Central memory CD8-positive, alpha-beta T cell (primary cell): ENCODE data around the gene PLXNA2.

Experiments
- ATAC-seq: fragments of 150-1000 bp; cut with Tn5 transposase; replicated peaks from 2 replicates; pipeline ENCODE4 v1.10.0; 2022; ENCODE audit warnings: mild to moderate bottlenecking, moderate FRiP score, moderate number of reproducible peaks; ENCODE audit not compliant: poor library complexity, severe bottlenecking; ENCODE audit errors: extremely low read depth
- DNase-seq, 2 donors: peaks; one replicate each; pipeline ENCODE4 v3.0.0; 2021; ENCODE audit warnings: low spot score in 2 of 2
- H3K27ac Mint-ChIP-seq: one replicate; pipeline ENCODE4 v1.8.0; 2022; ENCODE audit warnings: low read depth, mild to moderate bottlenecking, moderate library complexity, mixed read lengths
- H3K27me3 Mint-ChIP-seq: one replicate; pipeline ENCODE4 v1.8.0; 2022; ENCODE audit warnings: mixed read lengths
- H3K36me3 Mint-ChIP-seq: one replicate; pipeline ENCODE4 v1.8.0; 2022; ENCODE audit warnings: mild to moderate bottlenecking, moderate library complexity, mixed read lengths; ENCODE audit not compliant: insufficient read depth
- H3K4me1 Mint-ChIP-seq: one replicate; pipeline ENCODE4 v1.8.0; 2022; ENCODE audit warnings: mixed read lengths
- H3K4me3 Mint-ChIP-seq: one replicate; pipeline ENCODE4 v1.8.0; 2022; ENCODE audit warnings: mild to moderate bottlenecking, moderate library complexity, mixed read lengths
- H3K9me3 Mint-ChIP-seq: one replicate; pipeline ENCODE4 v1.8.0; 2022; ENCODE audit warnings: mixed read lengths

PLXNA2 gene

DNA sequence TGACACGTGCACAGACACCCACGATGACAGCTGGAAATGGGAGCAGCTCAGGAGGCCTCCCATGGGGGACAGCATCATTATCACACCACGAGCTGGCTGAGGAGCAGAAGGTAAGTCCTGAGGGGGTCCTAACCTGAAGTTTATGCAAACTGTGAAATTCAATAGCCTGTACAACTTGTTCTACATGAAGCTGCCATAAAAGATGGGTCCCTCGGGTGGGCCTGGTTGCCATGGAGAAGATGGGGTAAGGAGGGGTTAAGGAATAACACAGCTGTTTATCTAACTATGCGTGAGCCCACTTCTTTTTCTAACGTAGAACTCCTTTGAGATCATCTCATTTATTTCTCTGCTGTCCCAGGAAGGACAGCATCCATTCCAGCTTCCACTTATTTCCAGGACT is 169.8 kb downstream of the PLXNA2 start:
- Mint-ChIP-seq H3K36me3 (no peaks in the 10 kb centered on the region), H3K9me3 (no peaks in the 10 kb centered on the region), H3K4me3 (no peak overlapping the region), H3K27me3 (peaks cover 9% of the 10 kb centered on the region), H3K4me1 (no peaks in the 10 kb centered on the region), H3K27ac (no peak overlapping the region)
- DNase-seq: no peak
- no peak for ATAC-seq

DNA sequence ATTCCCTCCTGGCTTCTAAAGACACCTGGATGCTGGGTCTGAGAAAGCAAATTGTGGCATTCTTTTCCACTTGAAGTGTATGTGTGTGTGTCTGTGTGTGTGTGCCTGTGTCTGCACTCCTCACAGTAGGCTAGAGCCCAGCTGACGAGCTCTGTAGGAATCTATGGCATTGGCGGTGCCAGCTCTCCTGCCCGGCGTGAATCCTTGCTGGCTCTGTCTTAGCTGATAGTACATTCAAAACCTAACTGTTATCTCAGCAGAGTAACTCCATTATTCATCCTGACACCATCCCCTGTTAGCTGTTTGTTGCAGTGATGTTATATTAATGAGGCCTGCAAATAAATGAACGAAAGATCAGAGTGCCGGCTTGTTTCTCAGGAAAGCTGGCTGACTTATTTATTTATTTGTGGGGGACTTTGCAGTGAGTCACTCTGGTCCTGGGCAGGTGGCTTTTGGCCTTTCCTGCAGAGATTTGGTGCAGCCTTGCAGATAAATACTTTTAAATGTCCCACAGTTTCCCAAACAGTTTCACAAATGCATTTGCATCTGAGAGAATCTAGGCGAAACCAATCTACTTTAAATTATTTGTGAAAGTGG is 172.7 kb downstream of the PLXNA2 start:
- Mint-ChIP-seq H3K27me3 (peaks cover 9% of the 10 kb centered on the region), H3K36me3 (no peaks in the 10 kb centered on the region), H3K4me3 (no peak overlapping the region), H3K27ac (no peak overlapping the region), H3K4me1 (no peaks in the 10 kb centered on the region), H3K9me3 (no peaks in the 10 kb centered on the region)
- no peak for DNase-seq
- no peak for ATAC-seq

DNA sequence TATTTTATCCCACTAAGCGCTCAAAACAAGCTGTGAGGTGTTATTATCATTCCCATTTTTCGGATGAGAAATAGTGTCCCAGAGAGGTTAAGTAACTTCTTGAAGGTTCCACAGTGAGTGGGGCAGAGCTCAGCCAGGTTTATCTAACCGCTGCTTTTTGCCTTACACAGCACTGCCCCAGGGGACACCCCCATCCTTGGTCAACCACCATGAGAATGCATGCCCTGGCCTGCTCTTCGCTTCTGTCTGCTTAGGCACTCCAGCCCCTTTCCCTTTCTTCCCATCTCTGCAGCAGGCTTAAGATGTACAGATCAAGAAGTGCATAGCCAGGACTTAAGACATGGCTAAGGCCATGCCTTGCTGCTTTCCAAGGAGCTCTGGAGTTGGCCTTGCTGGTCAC is 174.3 kb downstream of the PLXNA2 start:
- ATAC-seq: no peak
- no peaks in the 10 kb centered on the region for H3K9me3 Mint-ChIP-seq

DNA sequence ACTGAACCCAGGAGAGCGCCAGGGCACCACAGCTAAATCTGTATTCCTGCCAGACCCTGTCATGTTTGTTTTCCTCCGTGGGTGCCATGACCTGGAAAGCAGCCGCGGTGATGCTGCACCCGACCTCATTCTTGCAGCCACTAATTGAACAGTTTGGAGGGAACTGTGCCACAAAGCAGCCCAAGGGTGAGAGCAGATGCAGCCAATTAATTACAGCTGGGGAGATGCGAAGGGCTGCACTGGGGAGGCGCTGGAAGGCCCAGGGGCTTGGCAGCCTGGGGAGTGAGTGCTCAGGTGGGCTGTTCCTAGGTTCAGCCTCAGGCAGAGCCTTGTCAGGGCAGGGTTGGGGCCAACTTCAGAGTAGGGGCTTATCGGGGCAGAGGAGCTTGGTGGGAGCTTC is 174.9 kb downstream of the PLXNA2 start:
- Mint-ChIP-seq H3K4me3 (no peak overlapping the region), H3K4me1 (no peaks in the 10 kb centered on the region), H3K27me3 (peaks cover 10% of the 10 kb centered on the region), H3K9me3 (no peaks in the 10 kb centered on the region), H3K27ac (no peak overlapping the region), H3K36me3 (no peaks in the 10 kb centered on the region)
- DNase-seq (no peak), ATAC-seq (no peak)

More for the DNA sequence above, 174.3 kb downstream of the PLXNA2 start:
- H3K4me1 Mint-ChIP-seq: no peaks in the 10 kb centered on the region
- no peak overlapping the region for H3K27ac Mint-ChIP-seq
- no peak for DNase-seq
- no peak overlapping the region for H3K4me3 Mint-ChIP-seq
- no peaks in the 10 kb centered on the region for H3K36me3 Mint-ChIP-seq
- H3K27me3 Mint-ChIP-seq: peaks cover 9% of the 10 kb centered on the region

DNA sequence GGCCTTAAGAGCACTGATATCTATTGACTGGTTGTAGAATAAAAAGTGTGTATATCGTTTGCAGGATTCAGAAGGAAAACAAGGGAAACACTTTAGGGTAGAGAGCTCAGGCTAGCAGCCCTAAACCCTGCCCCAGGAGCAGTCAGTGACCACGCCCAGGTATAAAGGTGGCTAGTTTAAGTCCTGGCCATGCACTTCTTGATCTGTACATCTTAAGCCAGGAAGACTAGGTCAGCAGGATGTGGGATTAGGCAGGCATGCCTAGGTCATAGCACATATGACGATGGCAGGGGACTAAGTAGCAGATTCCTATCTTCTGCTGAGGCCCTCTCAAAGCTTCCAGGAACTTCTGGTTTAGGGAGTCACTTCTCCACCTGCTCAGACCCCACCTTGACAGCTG is 175.3 kb downstream of the PLXNA2 start:
- DNase-seq (no peak), ATAC-seq (no peak)
- Mint-ChIP-seq H3K4me3 (no peak overlapping the region), H3K9me3 (no peaks in the 10 kb centered on the region), H3K27ac (no peak overlapping the region), H3K4me1 (no peaks in the 10 kb centered on the region), H3K36me3 (no peaks in the 10 kb centered on the region), H3K27me3 (peaks cover 14% of the 10 kb centered on the region)

DNA sequence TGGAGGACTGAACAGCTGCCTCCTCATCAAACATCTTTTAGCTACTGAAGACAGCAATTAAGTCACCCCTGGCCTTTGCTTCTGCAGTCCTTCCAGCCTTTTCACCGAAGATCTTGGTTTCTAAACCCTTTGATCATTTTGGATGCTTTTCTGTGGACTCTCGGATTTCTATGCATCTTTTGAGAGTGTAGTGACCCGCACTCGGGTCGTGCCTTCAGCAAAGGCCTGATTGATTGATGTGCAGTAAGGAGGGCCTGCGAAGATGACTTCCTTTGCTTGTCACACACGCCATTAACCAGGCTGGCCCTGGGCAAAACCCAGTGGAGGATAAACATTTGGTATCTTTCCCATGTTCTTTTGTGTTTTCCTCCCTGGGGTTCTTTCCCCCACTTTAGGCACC is 175.8 kb downstream of the PLXNA2 start:
- H3K9me3 Mint-ChIP-seq: no peaks in the 10 kb centered on the region
- DNase-seq (no peak), ATAC-seq (no peak)
- H3K4me1 Mint-ChIP-seq: no peaks in the 10 kb centered on the region
- H3K4me3 Mint-ChIP-seq: no peak overlapping the region
- H3K27ac Mint-ChIP-seq: no peak overlapping the region
- H3K27me3 Mint-ChIP-seq: peaks cover 19% of the 10 kb centered on the region
- H3K36me3 Mint-ChIP-seq: no peaks in the 10 kb centered on the region

DNA sequence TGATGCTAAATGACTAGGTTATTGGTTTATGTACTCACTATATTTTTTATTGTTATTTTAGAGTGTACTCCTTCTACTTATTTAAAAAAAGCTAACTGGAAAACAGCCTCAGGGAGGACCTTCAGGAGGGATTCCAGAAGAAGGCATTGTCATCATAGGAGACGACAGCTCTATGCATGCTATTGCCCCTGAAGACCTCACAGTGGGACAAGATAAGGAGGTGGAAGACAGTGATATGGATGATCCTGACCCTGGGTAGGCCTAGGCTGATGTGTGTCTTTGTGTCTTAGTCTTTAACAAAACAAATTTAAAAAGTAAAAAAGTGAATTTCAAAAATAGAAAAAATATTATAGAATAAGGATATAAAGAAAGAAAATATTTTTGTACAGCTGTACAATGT is 177.6 kb downstream of the PLXNA2 start:
- Mint-ChIP-seq H3K9me3 (no peaks in the 10 kb centered on the region), H3K27me3 (peaks cover 37% of the 10 kb centered on the region), H3K27ac (no peak overlapping the region), H3K36me3 (no peaks in the 10 kb centered on the region), H3K4me1 (no peaks in the 10 kb centered on the region), H3K4me3 (no peak overlapping the region)
- DNase-seq (no peak), ATAC-seq (no peak)

DNA sequence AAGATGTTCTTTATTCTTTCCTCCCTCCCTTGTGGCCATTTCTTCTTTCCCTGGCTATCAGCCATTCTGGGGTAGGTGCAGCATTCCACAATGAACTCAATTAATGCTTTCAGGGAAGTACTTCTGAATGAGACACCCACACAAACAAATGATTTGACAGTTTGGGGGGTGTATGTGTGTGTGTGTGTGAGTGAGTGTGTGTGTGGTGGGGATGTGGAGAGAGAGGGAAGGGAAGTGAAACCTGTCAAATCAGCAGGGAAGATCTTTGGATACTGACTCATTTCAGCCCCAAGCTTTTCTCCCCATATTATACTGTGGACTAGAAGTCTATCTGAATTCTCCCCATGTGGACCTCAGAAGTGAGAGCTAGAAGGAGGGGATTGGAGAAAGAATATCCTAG is 178.3 kb downstream of the PLXNA2 start:
- H3K4me3 Mint-ChIP-seq: no peak overlapping the region
- no peak for DNase-seq
- no peak for ATAC-seq
- H3K36me3 Mint-ChIP-seq: no peaks in the 10 kb centered on the region
- no peaks in the 10 kb centered on the region for H3K9me3 Mint-ChIP-seq
- no peaks in the 10 kb centered on the region for H3K4me1 Mint-ChIP-seq
- H3K27ac Mint-ChIP-seq: no peak overlapping the region
- peaks cover 34% of the 10 kb centered on the region for H3K27me3 Mint-ChIP-seq

DNA sequence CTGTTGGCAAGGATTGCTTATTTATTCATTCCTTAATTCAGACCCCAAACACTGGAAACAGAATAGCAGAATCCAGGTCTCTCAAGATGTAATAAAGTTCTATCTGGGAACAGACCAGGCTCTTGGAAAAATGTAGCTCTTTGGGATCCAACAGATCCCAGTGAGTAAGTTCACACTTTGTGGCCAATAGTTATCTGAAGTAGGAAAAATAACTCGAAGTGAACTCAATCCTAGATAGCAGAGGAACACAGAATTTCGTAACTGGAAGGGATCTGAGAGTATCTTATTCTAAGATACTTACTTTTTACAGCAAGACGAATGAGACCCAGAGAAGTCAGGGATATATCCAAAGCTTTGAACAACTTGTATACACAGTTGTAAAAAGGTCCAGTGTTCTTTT is 182.6 kb downstream of the PLXNA2 start:
- no peaks in the 10 kb centered on the region for H3K9me3 Mint-ChIP-seq
- H3K36me3 Mint-ChIP-seq: no peaks in the 10 kb centered on the region
- no peak overlapping the region for H3K4me3 Mint-ChIP-seq
- H3K27me3 Mint-ChIP-seq: peaks cover 50% of the 10 kb centered on the region
- no peaks in the 10 kb centered on the region for H3K4me1 Mint-ChIP-seq
- no peak overlapping the region for H3K27ac Mint-ChIP-seq
- ATAC-seq: no peak
- DNase-seq: no peak

DNA sequence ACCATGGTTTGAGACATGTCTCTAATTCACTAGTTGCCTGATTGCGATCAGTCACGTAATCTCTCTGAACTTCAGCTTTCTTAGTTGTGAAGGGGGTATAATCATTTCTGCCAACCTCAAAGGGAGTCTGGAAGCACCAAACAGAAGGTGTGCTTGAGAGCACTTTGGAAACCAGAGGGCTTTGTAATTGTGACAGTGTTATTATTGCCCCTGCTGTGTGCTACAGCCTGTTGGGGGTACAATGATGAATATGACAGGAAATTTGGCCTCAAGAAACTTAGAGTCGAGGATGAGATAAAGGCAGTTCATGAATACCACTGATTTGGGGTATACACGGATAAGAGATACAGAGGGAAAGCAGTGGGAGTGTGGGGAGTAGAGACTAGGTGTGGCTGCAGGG is 183.1 kb downstream of the PLXNA2 start:
- DNase-seq: no peak
- Mint-ChIP-seq H3K27ac (no peak overlapping the region), H3K4me3 (no peak overlapping the region), H3K9me3 (no peaks in the 10 kb centered on the region), H3K36me3 (no peaks in the 10 kb centered on the region), H3K4me1 (no peaks in the 10 kb centered on the region), H3K27me3 (peaks cover 55% of the 10 kb centered on the region)
- no peak for ATAC-seq

DNA sequence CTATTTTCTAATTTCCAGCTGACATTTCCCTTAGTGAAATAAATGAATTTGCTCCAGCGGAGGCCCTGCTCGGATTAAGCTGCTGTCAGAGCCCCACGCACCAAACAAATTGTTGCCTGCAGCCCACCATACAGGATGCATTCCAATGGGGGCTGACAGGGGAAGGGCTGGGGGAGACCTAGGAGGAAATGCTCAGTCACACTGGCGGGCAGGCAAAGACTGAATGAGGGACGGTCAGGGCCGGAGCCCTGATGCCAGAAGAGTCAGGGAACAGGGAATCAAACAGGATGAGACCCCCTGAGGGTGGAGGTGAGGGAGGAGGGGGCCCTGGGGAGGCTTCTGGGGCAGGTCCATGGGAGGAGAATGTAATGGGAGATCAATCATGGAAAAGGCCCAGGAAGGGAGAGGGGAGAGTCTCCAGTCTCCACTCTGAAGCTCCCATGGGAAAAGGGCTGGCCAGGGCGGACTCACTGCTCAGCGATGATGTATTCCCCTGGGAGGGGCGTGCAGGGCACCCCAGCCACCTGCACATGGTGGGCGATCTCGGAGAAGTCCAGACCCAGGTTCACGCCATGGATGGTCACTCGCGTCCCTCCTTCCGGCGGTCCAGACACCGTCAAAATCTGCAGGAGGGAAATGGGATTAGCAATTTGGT is 183.8 kb downstream of the PLXNA2 start:
- ATAC-seq: no peak
- H3K27ac Mint-ChIP-seq: no peak overlapping the region
- no peak overlapping the region for H3K4me3 Mint-ChIP-seq

DNA sequence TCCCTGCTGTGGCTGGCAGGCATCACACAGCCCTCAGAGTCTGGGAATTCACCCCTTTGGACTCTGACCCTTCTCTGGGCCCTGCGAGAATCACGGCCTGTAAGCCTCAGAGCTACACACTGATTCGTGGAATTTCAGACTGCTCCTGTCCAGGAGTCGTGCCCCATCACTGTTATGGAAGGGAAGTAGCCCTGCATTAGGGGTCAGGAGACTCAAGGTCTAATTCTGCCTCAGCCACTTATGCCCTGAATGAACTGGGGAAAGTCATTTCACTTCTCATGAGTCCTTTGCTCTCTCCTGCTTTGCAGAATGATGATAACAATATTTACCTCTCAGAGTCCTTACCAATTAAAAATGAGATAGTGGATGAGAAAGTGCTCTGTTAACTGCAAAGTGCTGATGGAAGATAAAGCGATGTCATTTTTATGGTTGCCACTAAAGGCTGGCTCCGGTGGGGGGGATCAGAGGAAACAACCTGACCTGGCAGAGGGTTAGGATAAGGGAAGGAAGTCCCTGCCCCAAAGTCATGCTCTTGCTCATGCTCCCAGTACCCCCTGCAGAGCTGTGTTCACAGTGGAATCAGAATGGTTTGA is 184.7 kb downstream of the PLXNA2 start:
- ATAC-seq (no peak), DNase-seq (no peak)
- no peak overlapping the region for H3K4me3 Mint-ChIP-seq
- H3K36me3 Mint-ChIP-seq: no peaks in the 10 kb centered on the region
- peaks cover 71% of the 10 kb centered on the region for H3K27me3 Mint-ChIP-seq
- no peaks in the 10 kb centered on the region for H3K9me3 Mint-ChIP-seq
- H3K4me1 Mint-ChIP-seq: no peaks in the 10 kb centered on the region
- no peak overlapping the region for H3K27ac Mint-ChIP-seq

More for the DNA sequence above, 183.8 kb downstream of the PLXNA2 start:
- peaks cover 63% of the 10 kb centered on the region for H3K27me3 Mint-ChIP-seq
- DNase-seq: no peak
- no peaks in the 10 kb centered on the region for H3K4me1 Mint-ChIP-seq
- no peaks in the 10 kb centered on the region for H3K9me3 Mint-ChIP-seq
- no peaks in the 10 kb centered on the region for H3K36me3 Mint-ChIP-seq

DNA sequence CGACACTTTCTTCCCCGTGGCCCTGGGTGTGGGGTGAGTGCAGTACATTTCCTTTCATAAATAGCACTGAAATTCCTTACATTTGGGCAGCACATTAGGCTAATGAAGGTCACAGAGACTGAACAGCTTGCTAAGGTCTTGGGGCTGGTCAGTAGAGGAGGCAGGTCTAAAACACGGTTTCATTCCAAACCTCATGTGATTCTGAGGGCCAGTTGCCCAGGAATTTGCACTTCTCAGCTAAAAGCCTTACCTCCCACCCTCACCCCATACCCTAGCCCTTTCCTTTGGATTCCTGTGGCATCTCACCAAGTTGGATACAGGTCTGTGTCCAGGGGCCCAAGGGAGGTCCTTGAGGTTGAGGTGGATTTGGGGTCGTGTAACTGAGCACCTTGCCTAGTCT is 185.4 kb downstream of the PLXNA2 start:
- Mint-ChIP-seq H3K27ac (no peak overlapping the region), H3K36me3 (no peaks in the 10 kb centered on the region), H3K27me3 (peaks cover 67% of the 10 kb centered on the region), H3K9me3 (no peaks in the 10 kb centered on the region), H3K4me3 (no peak overlapping the region), H3K4me1 (no peaks in the 10 kb centered on the region)
- ATAC-seq (no peak), DNase-seq (no peak)
